Activated naive CD8-positive, alpha-beta T cell treated with anti-CD3 and anti-CD28 coated beads, Interleukin-2, amount 50 U/mL, for 16 hours (primary cell): ENCODE measurements around the gene PDCD2L.
"Not testable (repeated sequence)": the region's sequence is repeated elsewhere in the genome, so short reads cannot be mapped to it uniquely, and the experiment has no call there.

Experiments used
- DNase-seq: peaks from one replicate; pipeline ENCODE4 v3.0.0-alpha.2; 2020; ENCODE audit warnings: low read depth, low spot score

The PDCD2L gene

DNA sequence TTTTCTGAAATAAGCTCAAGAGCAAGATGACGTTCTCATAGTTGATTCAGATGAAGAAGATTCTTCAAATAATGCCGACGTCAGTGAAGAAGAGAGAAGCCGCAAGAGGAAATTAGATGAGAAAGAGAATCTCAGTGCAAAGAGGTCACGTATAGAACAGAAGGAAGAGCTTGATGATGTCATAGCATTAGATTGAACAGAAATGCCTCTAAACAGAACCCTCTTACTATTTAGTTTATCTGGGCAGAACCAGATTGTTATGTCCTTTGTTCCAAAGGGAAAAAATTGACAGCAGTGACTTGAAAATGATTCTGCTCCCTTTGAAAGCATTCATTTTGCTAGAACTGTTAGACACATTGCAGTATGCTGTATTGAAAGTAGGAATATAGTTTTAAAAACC is 64.8 kb downstream of the PDCD2L start:
- DNase-seq: not testable (repeated sequence)

DNA sequence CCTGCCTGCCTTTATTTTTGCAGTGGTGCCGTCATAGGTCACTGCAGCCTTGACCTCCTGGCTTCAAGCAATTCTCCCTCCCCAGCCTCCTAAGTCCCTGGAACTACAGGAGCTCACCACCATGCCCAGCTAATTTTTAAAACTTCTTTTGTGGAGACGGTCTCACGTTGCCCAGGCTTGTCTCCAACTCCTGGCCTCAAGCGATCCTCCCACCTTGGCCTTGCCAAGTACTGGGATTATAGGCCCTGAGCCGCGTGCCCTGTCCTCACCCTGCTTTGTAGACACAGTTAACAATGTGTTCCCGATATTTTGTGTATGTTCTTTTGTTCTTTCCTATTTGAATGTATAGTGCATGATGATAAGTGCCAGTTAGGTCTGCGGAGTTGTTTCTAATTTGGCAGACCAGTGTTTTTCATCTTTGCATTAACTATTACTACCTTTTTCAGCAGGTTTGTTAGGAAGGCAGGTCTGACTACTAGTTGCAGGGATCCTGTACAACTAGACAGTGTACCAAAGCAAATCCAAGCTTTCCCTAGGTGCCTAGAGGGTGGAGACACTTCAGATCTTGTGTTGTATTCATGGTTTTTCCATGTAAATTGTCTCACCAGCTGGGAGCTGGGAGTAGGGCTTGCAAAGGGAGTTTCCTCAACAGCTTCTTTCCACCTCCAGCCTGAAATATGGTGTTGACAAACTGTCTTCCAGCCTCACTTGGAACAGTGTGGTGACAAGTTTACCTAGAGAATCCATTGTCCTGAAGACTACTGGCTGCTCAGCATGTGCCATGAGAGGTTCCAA is 67.9 kb downstream of the PDCD2L start:
- DNase-seq: no peak

DNA sequence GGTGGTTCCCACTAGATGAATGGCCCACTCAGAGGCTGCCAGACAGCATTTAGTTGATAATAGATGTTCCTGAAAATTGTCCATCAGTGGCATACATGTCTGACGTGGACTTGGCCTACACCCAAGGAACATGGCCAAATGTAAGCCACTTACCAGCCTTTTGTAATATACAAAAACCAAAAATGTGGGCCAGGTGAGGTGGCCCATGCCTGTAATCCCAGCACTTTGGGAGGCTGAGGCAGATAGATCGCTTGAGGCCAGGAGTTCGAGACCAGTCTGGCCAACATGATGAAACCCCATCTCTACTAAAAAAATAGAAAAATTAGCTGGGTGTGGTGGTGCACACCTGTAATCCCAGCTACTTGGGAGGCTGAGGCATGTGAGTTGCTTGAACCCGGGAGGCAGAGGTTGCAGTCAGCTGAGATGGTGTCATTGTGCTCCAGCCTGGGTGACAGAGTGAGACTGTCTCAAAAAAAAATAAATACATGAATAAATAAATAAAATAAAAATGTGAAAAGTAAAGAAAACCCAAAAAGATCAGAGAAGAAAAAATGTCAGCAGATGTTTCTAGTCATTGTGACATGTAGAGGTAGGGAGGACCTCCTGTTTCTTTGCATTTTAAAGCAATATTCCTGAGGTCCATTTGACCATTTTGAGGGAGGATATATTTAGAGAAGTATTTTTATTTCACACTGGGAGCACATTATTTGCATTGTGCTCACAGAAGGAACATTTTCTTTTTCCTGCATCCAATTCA is 70.2 kb downstream of the PDCD2L start:
- DNase-seq: no peak

DNA sequence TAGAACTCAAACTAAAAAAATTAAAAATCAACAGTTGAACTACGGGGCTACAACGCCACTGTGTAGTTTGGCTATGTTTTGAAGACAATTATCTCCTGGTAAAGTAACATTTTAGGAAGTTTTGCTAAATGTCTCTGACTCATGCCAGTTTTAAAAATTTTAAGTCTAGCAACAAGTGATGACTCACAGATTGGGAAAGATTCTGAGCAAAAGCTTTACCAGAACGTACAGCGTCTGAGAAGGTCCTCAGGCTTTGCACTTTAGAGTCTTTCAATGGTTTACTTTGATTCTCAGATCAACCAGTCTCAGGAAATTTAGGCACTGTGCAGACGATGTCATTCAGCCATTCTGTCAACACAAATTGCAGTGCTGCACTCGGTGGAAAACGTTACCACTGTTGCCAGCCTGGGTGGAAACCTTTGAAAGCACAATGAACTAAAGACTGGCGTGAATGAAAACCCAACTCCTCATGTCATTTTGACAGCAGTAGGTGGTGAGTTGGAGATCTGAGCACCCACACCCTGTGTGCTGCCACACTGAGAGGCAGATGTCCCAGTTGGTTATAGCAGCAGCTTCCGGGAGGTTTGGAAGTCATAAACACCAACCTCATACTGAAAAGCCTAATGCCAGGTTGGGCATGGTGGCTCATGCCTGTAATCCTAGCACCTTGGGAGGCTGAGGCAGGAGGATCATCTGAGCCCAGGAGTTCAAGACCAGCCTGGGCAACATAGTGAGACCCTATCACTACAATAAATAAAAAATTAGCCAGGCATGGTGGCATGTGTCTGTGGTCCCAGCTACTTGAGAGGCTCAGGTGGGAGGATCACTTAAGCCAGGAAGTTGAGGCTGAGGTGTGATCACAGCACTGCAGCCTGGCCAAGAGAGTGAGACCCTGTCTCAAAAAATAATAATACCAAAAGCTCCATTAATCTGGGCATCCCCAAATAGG is 71.1 kb downstream of the PDCD2L start:
- no peak for DNase-seq
